Measurements from ENCODE around the gene MAPK10. TPM values are rescaled to one million over a fixed set of nuclear protein-coding genes. Genes with fewer than 3 reads are reported as not detected.

Gene MAPK10
- total and polyA plus RNA-seq, 10 of the 15 experiments (the other 5 are each of a cell fraction or from before 2014, with no cell fraction given), result 1.1 to 4.2 (median 2.4) TPM

DNA sequence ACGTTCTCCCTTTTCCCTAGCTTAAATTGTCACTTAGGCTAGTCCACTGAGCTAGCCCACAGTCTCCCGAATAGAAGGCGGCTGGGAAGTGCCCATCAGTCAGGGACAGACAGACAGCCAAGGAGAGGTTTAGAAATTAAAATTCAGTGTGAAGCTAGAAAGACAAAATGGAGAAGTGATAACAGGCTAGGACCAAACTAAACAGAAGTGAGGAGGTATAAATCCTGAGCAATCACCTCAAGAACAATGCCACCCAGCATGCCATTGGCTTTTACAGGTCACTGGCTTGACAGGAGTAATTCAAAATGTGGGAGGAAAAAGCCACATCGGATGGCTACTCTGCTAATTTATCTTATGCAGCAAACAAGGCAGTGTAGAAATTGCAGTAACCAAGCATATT, 138.9 kb downstream of the MAPK10 start:
- no peak overlapping the region for H2AFZ ChIP-seq (ENCODE audit: control insufficient read depth, low read depth, low read length)
- ATAC-seq (no peak), FAIRE-seq (no peak), DNase-seq (ENCODE audit: low read depth, low spot score) (no peak)
- WGBS (ENCODE audit: insufficient coverage, insufficient replicate concordance, low lambda C conversion rate, missing lambda C conversion rate), result 46% methylated on average over 4 of the region's 4 CpGs
- POLR2A ChIA-PET, result no interaction called here
- no peaks in the 10 kb centered on the region for H4K20me1 ChIP-seq (ENCODE audit: control insufficient read depth, insufficient read depth)
- RAD21 ChIA-PET (ENCODE audit: unreplicated experiment), result no interaction called here
- CTCF ChIA-PET, result no interaction called here
- H3K9ac ChIP-seq (ENCODE audit: control insufficient read depth, insufficient read depth, low read length), result no peak overlapping the region
- intact Hi-C loops (cut with micrococcal nuclease; ENCODE audit: unreplicated experiment) (no loop called here), in situ Hi-C loops (cut with MboI) (no loop called here)
- H3K4me2 ChIP-seq (ENCODE audit: control insufficient read depth, insufficient read depth), result no peak overlapping the region
- no peaks in the 10 kb centered on the region for H3K4me1 ChIP-seq (ENCODE audit: control insufficient read depth, insufficient read depth, low read length)
- no TSS peak for BruUV-seq (replicated peaks)
- no peaks in the 10 kb centered on the region for H3K9me3 ChIP-seq (replicated peaks; ENCODE audit: control insufficient read depth, insufficient read depth, low read length)
- SMC1A ChIA-PET (ENCODE audit: uncharacterized antibody, unreplicated experiment), result no interaction called here
- no peaks in the 10 kb centered on the region for H3K79me2 ChIP-seq (ENCODE audit: control insufficient read depth, insufficient read depth, low read length)
- H3K27me3 ChIP-seq (replicated peaks in 1 of 2; ENCODE audit: control insufficient read depth in 2 of 2, insufficient read depth in 2 of 2, low read length in 1 of 2), result no peaks in the 10 kb centered on the region
- H3K27ac ChIP-seq (ENCODE audit: control insufficient read depth, insufficient read depth), result no peak overlapping the region
- H3K4me3 ChIP-seq, result no peak overlapping the region
- no peaks in the 10 kb centered on the region for H3K36me3 ChIP-seq (ENCODE audit: control insufficient read depth in 2 of 2, insufficient read depth in 2 of 2, low read length in 1 of 2)
- TF ChIP-seq MEF2B (IDR thresholded peaks at IDR 0.05; ENCODE audit: partially characterized antibody, poor library complexity, severe bottlenecking) (no peak), MYC (IDR thresholded peaks at IDR 0.05; ENCODE audit: insufficient read depth, insufficient read length, insufficient replicate concordance, low read length, severe bottlenecking) (no peak), CEBPB (IDR thresholded peaks at IDR 0.05; ENCODE audit: borderline replicate concordance in 1 of 2, low read depth in 2 of 2, low read length in 2 of 2) (no peak), SREBF1 (IDR thresholded peaks at IDR 0.05; ENCODE audit: low read length) (no peak), NR2C1 (IDR thresholded peaks at IDR 0.05) (no peak), TCF7 (IDR thresholded peaks at IDR 0.05; ENCODE audit: borderline replicate concordance) (no peak), LARP7 (IDR thresholded peaks at IDR 0.05) (no peak), IKZF2 (IDR thresholded peaks at IDR 0.05) (no peak), NFYB (IDR thresholded peaks at IDR 0.05; ENCODE audit: insufficient read depth, low read depth, low read length) (no peak), RCOR1 (conservative IDR thresholded peaks at IDR 0.05; ENCODE audit: low read depth, low read length) (no peak), RFX5 (IDR thresholded peaks at IDR 0.05; ENCODE audit: low read depth, low read length) (no peak), NBN (IDR thresholded peaks at IDR 0.05) (no peak), MYB (IDR thresholded peaks at IDR 0.05; ENCODE audit: borderline replicate concordance, low read depth, low read length) (no peak), POU2F2 (IDR thresholded peaks at IDR 0.05; ENCODE audit: borderline replicate concordance, low read depth, low read length) (no peak), CREM (IDR thresholded peaks at IDR 0.05; ENCODE audit: low read depth) (no peak)
- TF ChIP-seq, protein P1, sequence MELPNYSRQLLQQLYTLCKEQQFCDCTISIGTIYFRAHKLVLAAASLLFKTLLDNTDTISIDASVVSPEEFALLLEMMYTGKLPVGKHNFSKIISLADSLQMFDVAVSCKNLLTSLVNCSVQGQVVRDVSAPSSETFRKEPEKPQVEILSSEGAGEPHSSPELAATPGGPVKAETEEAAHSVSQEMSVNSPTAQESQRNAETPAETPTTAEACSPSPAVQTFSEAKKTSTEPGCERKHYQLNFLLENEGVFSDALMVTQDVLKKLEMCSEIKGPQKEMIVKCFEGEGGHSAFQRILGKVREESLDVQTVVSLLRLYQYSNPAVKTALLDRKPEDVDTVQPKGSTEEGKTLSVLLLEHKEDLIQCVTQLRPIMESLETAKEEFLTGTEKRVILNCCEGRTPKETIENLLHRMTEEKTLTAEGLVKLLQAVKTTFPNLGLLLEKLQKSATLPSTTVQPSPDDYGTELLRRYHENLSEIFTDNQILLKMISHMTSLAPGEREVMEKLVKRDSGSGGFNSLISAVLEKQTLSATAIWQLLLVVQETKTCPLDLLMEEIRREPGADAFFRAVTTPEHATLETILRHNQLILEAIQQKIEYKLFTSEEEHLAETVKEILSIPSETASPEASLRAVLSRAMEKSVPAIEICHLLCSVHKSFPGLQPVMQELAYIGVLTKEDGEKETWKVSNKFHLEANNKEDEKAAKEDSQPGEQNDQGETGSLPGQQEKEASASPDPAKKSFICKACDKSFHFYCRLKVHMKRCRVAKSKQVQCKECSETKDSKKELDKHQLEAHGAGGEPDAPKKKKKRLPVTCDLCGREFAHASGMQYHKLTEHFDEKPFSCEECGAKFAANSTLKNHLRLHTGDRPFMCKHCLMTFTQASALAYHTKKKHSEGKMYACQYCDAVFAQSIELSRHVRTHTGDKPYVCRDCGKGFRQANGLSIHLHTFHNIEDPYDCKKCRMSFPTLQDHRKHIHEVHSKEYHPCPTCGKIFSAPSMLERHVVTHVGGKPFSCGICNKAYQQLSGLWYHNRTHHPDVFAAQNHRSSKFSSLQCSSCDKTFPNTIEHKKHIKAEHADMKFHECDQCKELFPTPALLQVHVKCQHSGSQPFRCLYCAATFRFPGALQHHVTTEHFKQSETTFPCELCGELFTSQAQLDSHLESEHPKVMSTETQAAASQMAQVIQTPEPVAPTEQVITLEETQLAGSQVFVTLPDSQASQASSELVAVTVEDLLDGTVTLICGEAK (IDR thresholded peaks at IDR 0.05; ENCODE audit: borderline replicate concordance), result no peak
- TF ChIP-seq, protein P2, sequence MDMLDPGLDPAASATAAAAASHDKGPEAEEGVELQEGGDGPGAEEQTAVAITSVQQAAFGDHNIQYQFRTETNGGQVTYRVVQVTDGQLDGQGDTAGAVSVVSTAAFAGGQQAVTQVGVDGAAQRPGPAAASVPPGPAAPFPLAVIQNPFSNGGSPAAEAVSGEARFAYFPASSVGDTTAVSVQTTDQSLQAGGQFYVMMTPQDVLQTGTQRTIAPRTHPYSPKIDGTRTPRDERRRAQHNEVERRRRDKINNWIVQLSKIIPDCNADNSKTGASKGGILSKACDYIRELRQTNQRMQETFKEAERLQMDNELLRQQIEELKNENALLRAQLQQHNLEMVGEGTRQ (IDR thresholded peaks at IDR 0.05; ENCODE audit: borderline replicate concordance, low read depth, low read length), result no peak

Data from GM12878 (cell line).